K562 (cell line): Measurements from ENCODE around the gene RNF2. TPM values are rescaled to one million over a fixed set of nuclear protein-coding genes. Genes with fewer than 3 reads are reported as not detected.

Experiments used
- DACH1 ChIP-seq: fragments of 450-650 bp; IDR thresholded peaks from 2 replicates; pipeline ENCODE4 v1.6.1; 2018; ENCODE audit not compliant: partially characterized antibody
- FOS ChIP-seq: IDR thresholded peaks from 3 replicates; pipeline ENCODE4 v1.6.1; 2011; ENCODE audit not compliant: insufficient read length; ENCODE audit errors: extremely low read depth
- HNRNPH1 ChIP-seq: fragments of 200-400 bp; formaldehyde crosslinking; optimal IDR thresholded peaks from 2 replicates; pipeline ENCODE3; 2017; ENCODE audit warnings: low read depth, mild to moderate bottlenecking, low read length, moderate library complexity
- ILF3 ChIP-seq: fragments of 450-650 bp; IDR thresholded peaks from 2 replicates; pipeline ENCODE4 v1.6.1; 2018; ENCODE audit warnings: antibody characterized with exemption, mild to moderate bottlenecking, moderate library complexity, borderline replicate concordance
- LCOR ChIP-seq: sonication (generic); formaldehyde crosslinking; IDR thresholded peaks from 2 replicates; pipeline ENCODE4 v1.8.0; 2022; ENCODE audit warnings: mild to moderate bottlenecking, missing genetic modification reagents
- NFIX ChIP-seq: fragments of 250-450 bp; sonication (Bioruptor Pico); IDR thresholded peaks from 2 replicates; pipeline ENCODE4 v1.4.0; 2020; ENCODE audit warnings: low read depth, mild to moderate bottlenecking, moderate library complexity
- PTRF ChIP-seq: fragments of 450-650 bp; IDR thresholded peaks from 2 replicates; pipeline ENCODE4 v1.6.1; 2016; ENCODE audit warnings: mild to moderate bottlenecking, missing genetic modification characterization, missing compliant biosample characterization
- RBM15 ChIP-seq: fragments of 200-400 bp; formaldehyde crosslinking; IDR thresholded peaks from 2 replicates; pipeline ENCODE4 v1.6.1; 2018; ENCODE audit warnings: mild to moderate bottlenecking, low read length, moderate library complexity; ENCODE audit not compliant: insufficient read depth
- TAL1 ChIP-seq: fragments of 450-650 bp; IDR thresholded peaks from 2 replicates; pipeline ENCODE4 v1.6.1; 2016; ENCODE audit warnings: mild to moderate bottlenecking
- WHSC1 ChIP-seq: IDR thresholded peaks from one replicate; pipeline ENCODE4 v1.6.1; 2012; ENCODE audit warnings: low read length, control low read depth, inconsistent platforms
- ZBTB17 ChIP-seq: fragments of 450-650 bp; formaldehyde crosslinking; IDR thresholded peaks from 2 replicates; pipeline ENCODE4 v1.4.0; 2020; ENCODE audit warnings: mild to moderate bottlenecking
- ZNF212 ChIP-seq: fragments of 450-650 bp; formaldehyde crosslinking; IDR thresholded peaks from 2 replicates; pipeline ENCODE4 v1.4.0; 2020; ENCODE audit warnings: mild to moderate bottlenecking
- ZNF23 ChIP-seq: fragments of 250-450 bp; sonication (Bioruptor Pico); IDR thresholded peaks from 2 replicates; pipeline ENCODE4 v1.4.0; 2020; ENCODE audit warnings: mild to moderate bottlenecking
- polyA plus RNA-seq, 8 experiments: library from polyadenylated mRNA; depleted of rRNA in 4 of 8; stranded (reverse) in 5 of 8; unstranded in 3 of 8; fragments of >200 nt; fragmentation: Nextera tagmentation in 2 of 8; fragmentation: Illumina TruSeq in 1 of 8; extraction: Ambion mirVana in 2 of 8; extraction: Trizol in 1 of 8; gene quantifications; 2 replicates each; pipeline versions ENCODE4 v1.2.1 to v1.2.3, GENCODE V29; 2011 to 2014; ENCODE audit warnings: inconsistent platforms in 1 of 8, missing spikeins in 1 of 8
- total RNA-seq, 7 experiments: library from RNA; depleted of rRNA in 6 of 7; stranded (reverse); fragments of >200 nt in 6 of 7; fragmentation: Illumina TruSeq in 2 of 7; extraction: Trizol in 2 of 7; gene quantifications; 2 replicates each; pipeline versions ENCODE4 v1.2.1 to v1.2.3, GENCODE V29; 2011 to 2021; ENCODE audit warnings: low replicate concordance in 1 of 7
- TF ChIP-seq, protein P1 (sequence below): sonication (generic); formaldehyde crosslinking; IDR thresholded peaks from 2 replicates; pipeline ENCODE4 v1.8.0; 2022; ENCODE audit warnings: mild to moderate bottlenecking, missing genetic modification reagents, borderline replicate concordance
- TF ChIP-seq, protein P2 (sequence below): IDR thresholded peaks from 2 replicates; pipeline ENCODE4 v1.6.1; 2011; ENCODE audit not compliant: insufficient read length; ENCODE audit errors: extremely low read depth
- TF ChIP-seq, protein P3 (sequence below): sonication (generic); formaldehyde crosslinking; IDR thresholded peaks from 2 replicates; pipeline ENCODE4 v1.9.0; 2022; ENCODE audit warnings: mild to moderate bottlenecking, missing genetic modification reagents

The RNF2 gene
- total and polyA plus RNA-seq, 9 of the 15 experiments (the other 6 are each of a cell fraction or from before 2014, with no cell fraction given), result 7.1 to 66.5 (median 32.9) TPM

DNA sequence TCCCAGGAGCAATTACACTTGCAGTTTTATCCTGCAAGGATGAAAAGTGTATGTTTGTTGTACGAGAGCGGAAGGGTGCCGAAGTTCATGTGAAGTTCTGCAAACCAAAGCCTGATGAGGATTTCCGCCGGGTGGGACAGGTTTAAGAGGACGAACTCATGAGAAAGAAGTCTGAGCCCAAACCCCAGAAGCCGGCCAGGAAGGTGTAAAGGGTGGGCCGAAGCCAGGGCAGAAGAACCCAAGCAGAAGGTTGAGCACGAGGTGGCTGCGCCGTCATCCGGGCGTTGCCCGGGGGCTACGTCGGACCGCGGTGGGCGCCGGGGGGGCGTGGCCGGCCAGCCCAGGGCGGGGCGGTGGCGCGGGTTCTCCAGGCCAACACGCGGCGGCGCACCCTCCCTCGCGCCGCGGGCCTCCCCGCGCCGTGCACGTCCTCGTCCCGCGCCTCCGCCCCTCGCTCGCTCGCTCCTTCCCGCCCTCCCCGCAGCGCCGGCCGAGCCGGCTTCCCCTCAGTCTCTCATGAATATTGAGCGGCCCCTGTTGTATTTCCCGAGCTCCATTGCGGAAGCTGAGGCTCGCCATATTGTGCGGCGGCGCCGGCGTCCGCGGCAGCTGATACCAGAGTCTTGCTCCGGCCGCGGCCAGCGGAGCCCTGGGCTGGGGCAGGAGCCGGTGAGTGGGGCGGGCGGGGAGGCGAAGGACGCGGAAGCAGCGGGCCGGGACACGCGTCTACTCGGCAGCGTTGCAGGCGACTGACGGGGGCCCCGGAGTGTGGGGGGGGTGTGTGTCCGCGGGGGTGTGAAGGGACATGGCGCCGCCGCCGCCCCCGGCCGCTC lies at the start of gene RNF2 (continued):
- TF ChIP-seq, protein P1, sequence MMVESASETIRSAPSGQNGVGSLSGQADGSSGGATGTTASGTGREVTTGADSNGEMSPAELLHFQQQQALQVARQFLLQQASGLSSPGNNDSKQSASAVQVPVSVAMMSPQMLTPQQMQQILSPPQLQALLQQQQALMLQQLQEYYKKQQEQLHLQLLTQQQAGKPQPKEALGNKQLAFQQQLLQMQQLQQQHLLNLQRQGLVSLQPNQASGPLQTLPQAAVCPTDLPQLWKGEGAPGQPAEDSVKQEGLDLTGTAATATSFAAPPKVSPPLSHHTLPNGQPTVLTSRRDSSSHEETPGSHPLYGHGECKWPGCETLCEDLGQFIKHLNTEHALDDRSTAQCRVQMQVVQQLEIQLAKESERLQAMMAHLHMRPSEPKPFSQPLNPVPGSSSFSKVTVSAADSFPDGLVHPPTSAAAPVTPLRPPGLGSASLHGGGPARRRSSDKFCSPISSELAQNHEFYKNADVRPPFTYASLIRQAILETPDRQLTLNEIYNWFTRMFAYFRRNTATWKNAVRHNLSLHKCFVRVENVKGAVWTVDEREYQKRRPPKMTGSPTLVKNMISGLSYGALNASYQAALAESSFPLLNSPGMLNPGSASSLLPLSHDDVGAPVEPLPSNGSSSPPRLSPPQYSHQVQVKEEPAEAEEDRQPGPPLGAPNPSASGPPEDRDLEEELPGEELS (CRISPR knock-in tag), result no peak
- TF ChIP-seq LCOR (CRISPR knock-in tag) (no peak), NFIX (CRISPR knock-in tag) (no peak), DACH1 (peak; percentile 3), TAL1 (no peak), FOS (no peak), RBM15 (no peak), HNRNPH1 (no peak), ILF3 (no peak), PTRF (tag) (no peak), ZNF23 (CRISPR knock-in tag) (no peak), WHSC1 (no peak), ZNF212 (CRISPR knock-in tag) (no peak), ZBTB17 (no peak; the same call in 1 of the 2 replicates)
- TF ChIP-seq, protein P2, sequence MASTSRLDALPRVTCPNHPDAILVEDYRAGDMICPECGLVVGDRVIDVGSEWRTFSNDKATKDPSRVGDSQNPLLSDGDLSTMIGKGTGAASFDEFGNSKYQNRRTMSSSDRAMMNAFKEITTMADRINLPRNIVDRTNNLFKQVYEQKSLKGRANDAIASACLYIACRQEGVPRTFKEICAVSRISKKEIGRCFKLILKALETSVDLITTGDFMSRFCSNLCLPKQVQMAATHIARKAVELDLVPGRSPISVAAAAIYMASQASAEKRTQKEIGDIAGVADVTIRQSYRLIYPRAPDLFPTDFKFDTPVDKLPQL, result no peak
- TF ChIP-seq, protein P3, sequence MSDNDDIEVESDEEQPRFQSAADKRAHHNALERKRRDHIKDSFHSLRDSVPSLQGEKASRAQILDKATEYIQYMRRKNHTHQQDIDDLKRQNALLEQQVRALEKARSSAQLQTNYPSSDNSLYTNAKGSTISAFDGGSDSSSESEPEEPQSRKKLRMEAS (CRISPR knock-in tag), result peak; percentile 90
